Measurements from ENCODE around the gene HPCAL1.

The HPCAL1 gene

GRCh38 chr2:10393640-10393982, 90.9 kb downstream of the HPCAL1 start:
- DNase-seq: no peak

GRCh38 chr2:10395893-10396292, 93.2 kb downstream of the HPCAL1 start:
- DNase-seq: no peak

DNA sequence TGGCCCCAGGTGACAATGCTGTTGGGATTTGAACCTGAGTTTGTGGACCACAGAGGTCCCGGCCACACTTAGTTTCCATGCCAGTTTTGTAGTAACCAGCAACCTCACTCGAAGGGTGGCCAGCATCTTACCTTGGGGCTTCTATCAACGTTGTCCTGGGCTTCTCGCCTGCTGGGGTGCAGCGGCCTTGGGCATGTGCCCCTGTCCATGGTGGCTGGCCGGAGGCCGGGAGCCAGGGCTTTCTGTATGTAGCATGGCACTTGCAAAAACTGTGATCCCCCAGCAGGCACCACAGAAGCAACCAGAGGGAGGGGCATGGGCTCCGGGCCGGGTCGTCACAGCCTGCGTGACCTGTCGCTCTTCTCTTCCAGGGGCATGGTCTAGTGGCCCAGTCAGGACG, 93.8 kb downstream of the HPCAL1 start:
- DNase-seq: no peak

GRCh38 chr2:10397297-10397875, 94.7 kb downstream of the HPCAL1 start:
- no peak for DNase-seq

GRCh38 chr2:10397878-10398277, 95.2 kb downstream of the HPCAL1 start:
- no peak for DNase-seq

- DNase-seq: no peak
Observed at GRCh38 chr2:10398496-10398895, 95.8 kb downstream of the HPCAL1 start.

DNA sequence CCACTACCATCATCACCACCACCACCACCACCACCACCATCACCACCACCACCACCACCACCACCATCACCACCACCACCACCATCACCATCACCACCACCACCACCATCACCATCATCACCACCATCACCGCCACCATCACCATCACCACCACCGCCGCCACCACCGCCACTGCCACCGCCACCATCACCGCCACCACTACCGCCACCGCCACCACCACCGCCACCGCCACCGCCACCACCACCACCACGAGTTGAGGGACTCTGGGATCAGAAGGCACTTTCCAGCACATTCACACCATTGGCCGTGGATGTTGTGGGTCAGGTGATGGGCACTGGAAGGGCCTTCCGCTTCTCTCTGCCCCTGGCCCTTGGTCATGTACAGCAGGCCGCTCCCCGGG, 96.7 kb downstream of the HPCAL1 start:
- DNase-seq: no peak

DNA sequence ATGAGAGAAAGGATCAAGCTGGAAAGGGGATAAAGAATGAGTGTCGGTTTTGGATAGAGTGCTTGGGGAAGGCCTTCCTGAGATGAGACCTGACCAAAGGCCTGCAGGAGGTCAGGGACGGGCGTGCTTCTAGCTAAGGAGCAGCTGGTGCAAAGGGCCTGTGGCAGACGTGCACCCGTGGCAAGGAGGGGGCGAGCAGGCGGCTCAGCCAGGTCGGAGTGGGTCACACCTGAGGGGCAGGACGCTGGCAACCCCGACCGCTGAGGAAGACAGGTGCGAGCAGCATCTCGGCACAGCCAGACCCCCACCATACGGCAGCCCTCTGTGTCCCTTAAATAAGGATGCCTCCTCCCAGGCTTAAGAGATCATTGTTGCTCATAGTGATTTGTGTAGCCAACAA, 97.3 kb downstream of the HPCAL1 start:
- no peak for DNase-seq

- DNase-seq: no peak
Observed at GRCh38 chr2:10400568-10400977, 97.9 kb downstream of the HPCAL1 start.

DNA sequence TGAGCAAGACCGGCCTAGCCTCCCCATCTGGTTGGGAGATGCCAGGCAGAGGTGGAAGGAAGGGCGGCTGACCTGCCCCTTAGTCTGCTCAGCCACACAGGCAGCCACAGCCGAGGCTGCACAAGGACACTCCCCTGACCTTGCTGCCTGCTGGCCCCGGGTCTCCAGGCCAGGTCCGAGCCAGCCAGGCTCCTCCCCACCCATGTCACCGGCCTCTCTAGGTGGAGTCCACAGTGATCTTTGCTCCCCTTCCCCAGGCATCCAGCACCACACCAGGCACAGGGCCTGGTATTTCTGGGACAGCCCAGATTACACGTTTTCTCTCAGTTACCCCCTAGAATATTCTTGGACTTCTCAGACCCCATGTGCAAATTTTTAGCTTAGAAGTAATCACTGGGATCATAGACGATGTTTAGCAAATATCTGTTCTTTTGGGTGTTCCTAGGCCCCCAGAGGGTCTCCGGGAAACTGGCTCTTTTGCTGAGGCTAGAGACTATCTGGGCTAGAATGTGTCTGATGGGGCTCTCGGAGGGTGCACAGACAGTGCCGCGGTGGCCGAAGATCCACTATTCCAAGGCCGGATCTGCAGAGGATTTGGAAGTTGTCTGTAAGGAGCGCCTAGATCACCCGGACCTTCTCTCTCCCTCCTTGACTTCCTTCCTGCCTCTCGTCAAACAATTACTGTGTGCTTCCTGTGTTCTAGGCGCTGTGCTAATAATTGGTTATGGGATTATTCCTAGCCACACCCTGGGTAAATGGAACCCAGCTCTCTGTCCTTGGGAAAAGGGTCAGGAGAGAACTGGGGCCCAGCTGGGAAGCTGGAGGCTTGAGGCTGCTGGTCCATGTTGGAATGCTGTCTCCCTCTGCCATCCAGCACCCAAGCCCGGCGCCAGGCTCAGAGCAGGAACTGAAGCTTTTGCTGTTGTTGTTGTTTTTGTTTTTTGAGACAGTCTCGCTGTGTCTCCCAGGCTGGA, 98.6 kb downstream of the HPCAL1 start:
- DNase-seq: no peak

DNA sequence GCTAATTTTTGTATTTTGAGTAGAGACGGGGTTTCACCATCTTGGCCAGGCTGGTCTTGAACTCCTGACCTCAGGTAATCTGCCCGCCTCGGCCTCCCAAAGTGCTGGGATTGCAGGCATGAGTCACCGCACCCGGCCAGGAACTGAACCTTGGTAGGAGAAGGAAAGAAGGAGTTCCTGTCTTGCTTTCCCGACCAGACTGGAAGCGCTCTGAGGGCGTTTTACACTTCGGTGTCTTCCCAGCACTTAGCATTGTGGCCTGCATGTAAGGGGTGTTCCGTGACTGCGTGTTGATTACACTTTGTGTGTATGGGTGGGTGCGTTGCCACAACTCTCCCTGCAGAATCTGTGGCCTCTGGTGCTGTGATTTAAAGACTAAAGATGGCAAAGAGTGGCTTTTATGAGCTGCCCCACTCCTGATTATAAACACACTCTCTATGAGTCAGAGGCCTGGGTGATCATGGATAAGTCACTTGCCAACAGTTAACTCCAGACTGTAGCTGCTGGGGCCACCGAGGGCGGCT, 99.4 kb downstream of the HPCAL1 start:
- no peak for DNase-seq

GRCh38 chr2:10402653-10403215, 100.0 kb downstream of the HPCAL1 start:
- DNase-seq: no peak

DNA sequence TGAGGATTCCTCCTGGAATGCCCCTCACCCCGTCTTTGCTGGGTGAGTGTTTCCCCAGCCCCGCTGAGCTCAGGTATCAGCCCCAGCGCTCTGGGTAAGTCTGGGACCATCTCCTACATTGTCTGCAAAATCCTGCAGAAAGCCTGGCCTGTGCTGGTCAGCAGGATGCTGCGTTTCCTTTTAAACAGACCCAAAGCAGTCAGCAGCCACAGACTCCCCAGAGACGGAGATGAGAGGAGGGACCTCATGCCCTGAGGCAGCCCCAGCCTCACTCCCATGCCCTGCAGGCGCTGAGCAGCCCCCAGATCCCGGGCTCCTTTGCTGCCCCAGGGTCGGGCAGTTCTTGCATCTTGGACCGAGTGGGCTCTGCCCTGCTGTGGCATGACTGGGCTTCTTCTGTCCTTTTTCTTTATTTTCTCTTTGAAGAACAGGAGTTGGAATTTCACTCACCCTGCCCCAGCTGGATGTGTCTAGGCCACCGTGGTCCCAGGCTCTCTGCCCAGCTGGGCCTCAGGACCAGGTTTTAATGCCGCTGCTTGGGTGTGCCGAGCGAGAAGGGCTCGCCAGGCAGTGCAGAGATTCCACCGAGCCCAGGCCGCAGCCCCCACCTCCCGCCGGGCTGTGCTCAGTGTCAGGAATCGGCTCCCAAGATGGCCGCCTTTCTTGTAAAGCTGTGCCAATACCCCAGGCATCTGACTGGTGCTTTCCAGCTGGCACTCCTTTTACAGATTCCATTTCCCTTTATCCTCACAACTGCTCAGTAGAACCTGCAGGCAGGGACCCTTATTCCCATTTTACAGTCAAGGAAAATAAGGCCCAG, 101.8 kb downstream of the HPCAL1 start:
- DNase-seq: no peak

DNA sequence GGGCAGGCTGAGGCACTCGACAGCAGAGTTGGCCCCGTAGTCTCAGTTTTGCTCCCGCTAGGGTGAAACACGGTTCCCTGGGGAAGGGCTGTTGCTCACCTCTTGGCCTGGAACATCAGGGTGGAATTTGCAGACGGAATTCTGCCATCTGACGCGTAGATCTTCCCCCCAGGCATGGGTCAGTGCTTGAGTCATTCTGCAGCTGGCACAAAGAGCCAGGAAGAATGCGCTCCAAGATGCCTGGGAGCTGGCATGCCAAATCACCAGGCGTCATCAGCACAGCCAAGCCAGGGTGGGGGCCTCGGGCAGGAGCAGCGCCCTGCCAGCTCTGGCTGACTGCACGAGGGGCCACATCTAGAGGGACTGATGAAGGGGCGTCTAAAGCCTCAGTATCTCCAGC, 102.7 kb downstream of the HPCAL1 start:
- DNase-seq: no peak

DNA sequence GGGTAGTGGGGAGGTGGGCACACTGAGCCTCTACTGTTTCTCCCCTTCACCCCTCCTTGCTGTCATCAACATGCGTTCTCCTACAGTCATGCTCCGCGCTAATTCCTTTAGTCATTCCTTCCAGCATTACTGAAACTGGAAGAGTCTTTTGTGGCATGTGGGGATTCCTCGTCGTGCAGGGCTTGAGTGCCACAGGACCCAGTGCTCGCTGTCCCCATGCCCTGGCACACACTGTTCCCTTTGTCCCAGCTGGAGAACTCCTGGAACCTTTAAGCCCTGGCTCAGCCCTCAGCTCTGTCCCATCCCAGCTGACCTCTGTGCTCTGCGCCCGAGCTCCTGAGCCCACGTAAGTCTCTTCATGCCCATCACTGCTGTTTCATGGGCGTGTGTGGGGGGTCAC, 103.3 kb downstream of the HPCAL1 start:
- DNase-seq: no peak

DNA sequence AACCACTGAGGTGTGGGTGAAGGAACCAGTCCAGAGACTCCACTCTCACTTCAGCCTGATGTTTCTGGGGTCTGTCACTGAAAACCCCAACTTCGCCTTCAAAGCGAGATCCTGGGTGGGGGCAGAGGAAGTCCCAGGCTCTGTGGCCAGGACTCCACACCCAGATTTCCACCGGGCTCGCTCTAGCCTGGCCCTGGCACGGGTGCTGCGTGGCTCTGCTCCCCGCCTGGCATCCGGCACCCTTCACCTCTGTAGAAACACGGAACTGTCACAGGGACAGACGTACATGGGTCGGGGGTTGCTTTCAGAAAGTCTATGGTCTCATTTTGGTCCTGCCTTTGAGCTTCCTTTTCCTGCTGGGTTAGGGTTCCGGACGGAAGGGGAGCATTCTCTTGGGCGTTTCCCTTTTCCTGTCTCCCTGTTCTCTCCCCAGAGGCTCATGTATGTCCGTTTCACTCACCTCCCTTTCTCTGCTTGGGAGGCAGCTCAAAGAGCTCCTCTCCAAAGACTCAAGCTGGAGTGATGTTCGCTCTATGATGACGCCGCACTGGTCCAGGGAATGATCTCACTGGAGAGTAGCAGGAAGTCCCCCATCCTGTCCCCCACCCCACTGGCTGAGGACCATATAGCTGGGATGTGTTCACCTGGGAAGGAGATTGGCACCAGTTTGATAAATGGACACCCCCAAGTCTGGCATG, 103.9 kb downstream of the HPCAL1 start:
- DNase-seq: no peak

DNA sequence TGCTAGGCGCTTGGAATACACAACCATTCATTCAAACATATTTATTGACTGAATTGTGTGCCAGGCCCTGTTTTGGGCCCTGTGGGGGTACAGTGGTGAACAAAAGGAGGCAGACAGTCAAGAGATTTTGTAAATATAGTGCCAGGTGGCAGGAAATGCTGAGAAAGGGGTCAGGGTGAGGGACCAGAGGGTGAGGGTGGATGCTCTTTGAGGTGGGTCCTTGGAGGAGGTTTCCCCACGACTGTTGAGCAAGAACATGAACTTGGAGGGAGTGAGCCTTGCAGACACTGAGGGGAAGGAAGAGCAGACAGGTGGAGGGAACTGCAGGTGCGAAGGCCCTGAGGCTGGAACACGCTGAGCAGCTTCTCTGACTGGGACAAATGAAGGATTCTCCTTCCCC, 104.7 kb downstream of the HPCAL1 start:
- DNase-seq: no peak

- DNase-seq: no peak
Observed at GRCh38 chr2:10407841-10408648, 105.3 kb downstream of the HPCAL1 start.

DNA sequence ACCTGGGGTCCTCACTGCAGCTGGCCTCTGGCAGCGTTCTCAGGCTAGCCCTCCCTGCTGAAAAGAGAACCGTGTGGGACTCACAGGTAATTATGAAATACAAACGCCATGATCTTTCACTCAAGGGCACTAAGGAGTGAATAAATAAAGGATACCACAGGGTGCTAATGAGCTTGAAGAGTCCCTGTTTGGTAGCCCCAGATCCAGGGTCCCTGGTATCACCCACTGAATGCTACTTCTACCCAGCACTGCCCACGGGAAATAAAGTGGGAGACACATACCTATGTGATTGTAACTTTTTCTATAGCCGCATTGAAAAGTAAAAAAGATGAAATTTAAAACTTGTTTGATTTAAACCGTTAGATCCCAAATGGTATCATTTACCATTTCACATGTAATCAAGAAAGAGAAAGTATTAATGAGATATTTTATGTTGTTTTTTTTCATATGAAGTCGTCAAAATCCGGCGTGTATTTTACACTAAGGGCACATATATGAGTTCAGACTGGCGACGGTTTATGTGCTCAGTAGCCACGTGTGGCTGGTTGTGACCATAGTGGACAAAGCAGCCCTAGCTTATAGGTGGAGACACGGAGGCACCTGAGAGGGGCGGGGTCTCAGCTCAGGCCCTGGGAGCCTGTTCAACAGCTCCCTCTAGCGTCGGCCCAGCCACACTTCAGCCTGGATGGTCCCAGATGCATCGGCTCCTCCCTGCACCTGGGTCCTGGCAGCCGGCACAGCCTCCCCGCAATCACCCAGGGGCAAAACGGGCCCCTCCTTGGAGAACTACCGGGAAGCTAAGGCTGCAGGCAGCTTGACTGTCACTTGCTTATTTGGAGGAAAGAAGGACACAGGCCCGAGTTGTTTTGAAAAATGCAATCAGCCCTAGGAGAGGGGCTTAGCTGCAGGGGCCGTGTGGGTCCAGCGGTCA, 106.2 kb downstream of the HPCAL1 start:
- DNase-seq: peak; percentile 75 to 77

Measured in NCI-H1930 (cell line).